Stimulated activated CD4-positive, alpha-beta T cell treated with anti-CD3 and anti-CD28 coated beads, Interleukin-12 subunit alpha, Interleukin-12 subunit beta, amount 100 ng/mL, for 4 hours (primary cell): ENCODE data around the gene OTUD4.
"Not testable (repeated sequence)": the region's sequence is repeated elsewhere in the genome, so short reads cannot be mapped to it uniquely, and the experiment has no call there.

Source experiments
- DNase-seq: peaks from one replicate; pipeline ENCODE4 v3.0.0-alpha.2; 2020

Gene OTUD4

GRCh38 chr4:145180298-145181090 is at the start of gene OTUD4:
OTUD4 (minus strand) TSS chr4:145180589; CDS start chr4:145179973, 616 bp downstream.
- peak; percentile 92 for DNase-seq

GRCh38 chr4:145223228-145223627 is 42.8 kb upstream of the OTUD4 start:
- DNase-seq: not testable (repeated sequence)

GRCh38 chr4:145221529-145221928 is 41.1 kb upstream of the OTUD4 start:
- not testable (repeated sequence) for DNase-seq

GRCh38 chr4:145219090-145219489 is 38.7 kb upstream of the OTUD4 start:
- DNase-seq: no peak

GRCh38 chr4:145218251-145218650 is 37.9 kb upstream of the OTUD4 start:
- DNase-seq: no peak

- DNase-seq: no peak
Measured at GRCh38 chr4:145217349-145217748, 37.0 kb upstream of the OTUD4 start.

- DNase-seq: no peak
Measured at GRCh38 chr4:145216535-145216934, 36.1 kb upstream of the OTUD4 start.

GRCh38 chr4:145213245-145213644 is 32.9 kb upstream of the OTUD4 start:
- DNase-seq: no peak

- no peak for DNase-seq
Measured at GRCh38 chr4:145207934-145208333, 27.5 kb upstream of the OTUD4 start.

GRCh38 chr4:145203410-145203809 is 23.0 kb upstream of the OTUD4 start:
- DNase-seq: no peak

- no peak for DNase-seq
Measured at GRCh38 chr4:145200366-145200765, 20.0 kb upstream of the OTUD4 start.

- DNase-seq: no peak
Measured at GRCh38 chr4:145199051-145199716, 18.8 kb upstream of the OTUD4 start.

- DNase-seq: no peak
Measured at GRCh38 chr4:145196747-145197146, 16.4 kb upstream of the OTUD4 start.

GRCh38 chr4:145195167-145195952 is 15.0 kb upstream of the OTUD4 start:
- no peak for DNase-seq

GRCh38 chr4:145189981-145190380 is 9.6 kb upstream of the OTUD4 start:
- DNase-seq: no peak

GRCh38 chr4:145186729-145187128 is 6.3 kb upstream of the OTUD4 start:
- DNase-seq: no peak

- DNase-seq: no peak
Measured at GRCh38 chr4:145183581-145183980, 3.2 kb upstream of the OTUD4 start.

GRCh38 chr4:145183023-145183422 is 2.6 kb upstream of the OTUD4 start:
- DNase-seq: no peak

GRCh38 chr4:145182222-145182621 is 1.8 kb upstream of the OTUD4 start:
- DNase-seq: no peak

GRCh38 chr4:145181091-145181501 is 707 bp upstream of the OTUD4 start:
- DNase-seq: no peak

GRCh38 chr4:145179861-145180297 is 510 bp downstream of the OTUD4 start:
- DNase-seq: not testable (repeated sequence)

- DNase-seq: peak; percentile 75
Measured at GRCh38 chr4:145179281-145179860, 1.0 kb downstream of the OTUD4 start.

GRCh38 chr4:145178740-145179280 is 1.6 kb downstream of the OTUD4 start:
- DNase-seq: peak; percentile 8
